Measurements from ENCODE around the gene RECQL5.
"Not testable (repeated sequence)": the region's sequence is repeated elsewhere in the genome, so short reads cannot be mapped to it uniquely, and the experiment has no call there.

RECQL5 gene

DNA sequence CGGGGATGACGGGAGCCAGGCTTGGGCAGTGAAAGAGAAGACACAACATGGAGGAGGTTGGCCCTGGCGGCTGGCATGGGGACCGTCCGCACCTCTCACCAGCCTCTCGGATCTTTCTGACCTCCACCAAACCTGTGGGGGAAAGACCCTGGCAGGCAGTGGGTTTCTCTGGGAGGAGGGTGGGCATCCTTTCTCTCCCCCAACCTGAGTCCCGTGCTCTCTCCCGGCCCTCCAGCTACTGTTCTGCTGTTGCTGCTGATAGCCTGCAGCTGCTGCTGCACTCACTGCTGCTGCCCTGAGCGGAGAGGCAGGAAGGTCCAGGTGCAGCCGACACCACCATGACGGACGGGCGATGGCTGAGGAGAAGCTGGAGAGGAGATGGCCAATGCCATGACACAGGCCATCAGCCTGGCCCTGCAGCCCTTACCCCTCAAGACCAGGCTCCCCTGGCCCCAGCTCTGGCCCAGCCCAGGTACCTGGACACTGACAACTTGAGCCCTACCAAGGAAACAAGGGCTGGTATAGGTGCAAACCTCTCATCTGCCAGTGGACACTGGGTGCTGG, 26.3 kb downstream of the RECQL5 start:
- Mint-ChIP-seq H3K4me1 (peaks cover 5% of the 10 kb centered on the region), H3K36me3 (ENCODE audit: low read depth) (no peaks in the 10 kb centered on the region), H3K9me3 (no peaks in the 10 kb centered on the region), H3K4me3 (no peak overlapping the region), H3K27me3 (ENCODE audit: low read depth) (no peaks in the 10 kb centered on the region), H3K27ac (no peak overlapping the region)
- TF ChIP-seq, protein P1, sequence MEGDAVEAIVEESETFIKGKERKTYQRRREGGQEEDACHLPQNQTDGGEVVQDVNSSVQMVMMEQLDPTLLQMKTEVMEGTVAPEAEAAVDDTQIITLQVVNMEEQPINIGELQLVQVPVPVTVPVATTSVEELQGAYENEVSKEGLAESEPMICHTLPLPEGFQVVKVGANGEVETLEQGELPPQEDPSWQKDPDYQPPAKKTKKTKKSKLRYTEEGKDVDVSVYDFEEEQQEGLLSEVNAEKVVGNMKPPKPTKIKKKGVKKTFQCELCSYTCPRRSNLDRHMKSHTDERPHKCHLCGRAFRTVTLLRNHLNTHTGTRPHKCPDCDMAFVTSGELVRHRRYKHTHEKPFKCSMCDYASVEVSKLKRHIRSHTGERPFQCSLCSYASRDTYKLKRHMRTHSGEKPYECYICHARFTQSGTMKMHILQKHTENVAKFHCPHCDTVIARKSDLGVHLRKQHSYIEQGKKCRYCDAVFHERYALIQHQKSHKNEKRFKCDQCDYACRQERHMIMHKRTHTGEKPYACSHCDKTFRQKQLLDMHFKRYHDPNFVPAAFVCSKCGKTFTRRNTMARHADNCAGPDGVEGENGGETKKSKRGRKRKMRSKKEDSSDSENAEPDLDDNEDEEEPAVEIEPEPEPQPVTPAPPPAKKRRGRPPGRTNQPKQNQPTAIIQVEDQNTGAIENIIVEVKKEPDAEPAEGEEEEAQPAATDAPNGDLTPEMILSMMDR (IDR thresholded peaks at IDR 0.05; ENCODE audit: unreplicated experiment in 3 of 3): no peak

DNA sequence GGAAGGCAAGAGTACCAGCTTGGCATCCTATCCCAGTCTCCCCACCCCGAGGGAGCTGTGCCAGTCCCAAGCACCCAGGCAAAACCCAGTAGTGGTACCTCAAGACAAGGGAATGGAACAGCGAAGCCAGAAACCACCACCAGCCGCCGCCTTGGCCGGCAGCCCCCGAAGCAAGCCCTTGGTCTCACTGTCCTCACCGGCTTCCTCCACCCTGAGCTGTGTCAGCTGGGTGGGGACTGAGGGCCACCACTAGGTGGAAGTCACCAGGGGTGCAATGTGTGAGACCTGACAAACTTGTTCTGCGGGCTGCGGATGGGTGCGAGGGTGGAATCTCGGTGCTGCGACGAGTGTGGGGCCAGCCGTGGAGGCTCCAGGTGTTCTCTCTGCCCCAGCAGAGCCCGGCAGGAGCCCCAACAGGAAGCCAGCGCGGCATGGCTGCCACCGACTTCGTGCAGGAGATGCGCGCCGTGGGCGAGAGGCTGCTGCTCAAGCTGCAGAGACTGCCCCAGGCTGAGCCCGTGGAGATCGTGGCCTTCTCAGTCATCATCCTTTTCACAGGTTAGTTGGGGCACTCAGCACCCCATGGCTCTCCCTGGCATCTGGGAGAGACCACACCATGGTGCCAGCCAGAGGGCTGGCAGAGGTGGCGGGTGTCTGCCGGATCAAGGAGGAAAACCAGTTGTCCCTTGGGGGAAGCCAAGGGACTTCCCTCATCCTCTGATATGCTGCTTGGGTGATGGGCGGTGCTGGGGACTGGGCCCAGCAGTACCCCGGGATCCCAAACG, 27.0 kb downstream of the RECQL5 start:
- H3K4me3 Mint-ChIP-seq: no peak overlapping the region
- no peaks in the 10 kb centered on the region for H3K36me3 Mint-ChIP-seq (ENCODE audit: low read depth)
- H3K27ac Mint-ChIP-seq: peak overlapping the region in 1 of 3 experiments; percentile 38
- no peaks in the 10 kb centered on the region for H3K9me3 Mint-ChIP-seq
- H3K4me1 Mint-ChIP-seq: peaks cover 5% of the 10 kb centered on the region
- TF ChIP-seq, protein P1 (IDR thresholded peaks at IDR 0.05; ENCODE audit: unreplicated experiment in 3 of 3): no peak
- no peaks in the 10 kb centered on the region for H3K27me3 Mint-ChIP-seq (ENCODE audit: low read depth)

DNA sequence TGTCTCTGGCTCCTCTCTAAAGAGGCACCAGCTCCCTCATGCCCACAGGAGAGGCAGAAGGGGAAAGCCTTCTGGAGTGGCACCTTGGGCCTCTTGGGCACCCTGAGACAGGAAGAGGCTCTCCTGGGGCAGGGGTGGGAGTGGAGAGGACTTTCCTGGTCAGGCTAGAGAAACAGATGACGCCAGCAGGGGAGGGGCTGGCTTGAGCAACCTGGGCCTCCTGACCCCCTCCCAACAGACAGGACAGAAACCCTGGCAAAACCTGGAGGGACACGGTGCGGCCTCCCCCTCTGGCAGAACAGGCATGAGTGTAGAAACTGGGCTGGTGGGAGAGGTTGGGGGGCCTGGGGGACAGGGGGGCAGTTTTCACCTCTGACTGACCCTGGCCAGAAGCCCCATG, 27.6 kb downstream of the RECQL5 start:
- TF ChIP-seq, protein P1 (IDR thresholded peaks at IDR 0.05; ENCODE audit: unreplicated experiment in 3 of 3): no peak
- H3K27ac Mint-ChIP-seq: no peak overlapping the region
- no peaks in the 10 kb centered on the region for H3K36me3 Mint-ChIP-seq (ENCODE audit: low read depth)
- no peaks in the 10 kb centered on the region for H3K27me3 Mint-ChIP-seq (ENCODE audit: low read depth)
- H3K9me3 Mint-ChIP-seq: no peaks in the 10 kb centered on the region
- H3K4me3 Mint-ChIP-seq: no peak overlapping the region
- peaks cover 5% of the 10 kb centered on the region for H3K4me1 Mint-ChIP-seq

DNA sequence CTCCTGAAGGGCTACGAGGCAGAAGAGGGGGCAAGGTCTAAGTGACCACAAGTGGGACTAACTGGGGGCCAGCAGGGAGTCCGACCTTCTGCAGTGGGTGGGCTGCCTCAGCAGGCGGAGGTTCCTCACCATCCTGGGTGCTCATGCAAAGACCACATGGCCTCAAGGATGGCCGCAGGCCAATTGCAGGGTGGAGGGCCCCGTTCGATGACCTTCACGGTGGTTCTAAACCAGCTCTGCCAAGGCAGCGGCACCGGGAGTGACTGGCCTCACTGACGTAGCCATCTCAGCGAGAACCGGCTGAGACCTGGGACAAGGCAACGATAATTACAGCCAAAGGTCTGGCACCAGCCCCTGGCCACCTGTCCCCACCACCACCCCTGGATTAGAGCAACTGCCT, 28.1 kb downstream of the RECQL5 start:
- no peak overlapping the region for H3K27ac Mint-ChIP-seq
- no peak overlapping the region for H3K4me3 Mint-ChIP-seq
- no peaks in the 10 kb centered on the region for H3K9me3 Mint-ChIP-seq
- H3K27me3 Mint-ChIP-seq (ENCODE audit: low read depth): no peaks in the 10 kb centered on the region
- TF ChIP-seq, protein P1 (IDR thresholded peaks at IDR 0.05; ENCODE audit: unreplicated experiment in 3 of 3): no peak
- H3K36me3 Mint-ChIP-seq (ENCODE audit: low read depth): no peaks in the 10 kb centered on the region
- H3K4me1 Mint-ChIP-seq: peaks cover 8% of the 10 kb centered on the region

- not testable (repeated sequence) for H3K27ac Mint-ChIP-seq; H3K36me3 Mint-ChIP-seq (ENCODE audit: low read depth); H3K4me3 Mint-ChIP-seq; H3K9me3 Mint-ChIP-seq; H3K27me3 Mint-ChIP-seq (ENCODE audit: low read depth)
- peaks cover 16% of the 10 kb centered on the region for H3K4me1 Mint-ChIP-seq
These were observed 28.9 kb downstream of the RECQL5 start for GRCh38 chr17:75638039-75638438.

- Mint-ChIP-seq H3K9me3 (no peaks in the 10 kb centered on the region), H3K36me3 (ENCODE audit: low read depth) (no peaks in the 10 kb centered on the region), H3K27ac (no peak overlapping the region), H3K4me3 (no peak overlapping the region), H3K27me3 (ENCODE audit: low read depth) (no peaks in the 10 kb centered on the region), H3K4me1 (peaks cover 20% of the 10 kb centered on the region)
- TF ChIP-seq, protein P1 (IDR thresholded peaks at IDR 0.05; ENCODE audit: unreplicated experiment in 3 of 3): no peak
These were observed 29.4 kb downstream of the RECQL5 start for GRCh38 chr17:75637551-75637950.

Measured in nephron (organoid).